Stimulated activated CD4-positive, alpha-beta T cell treated with anti-CD3 and anti-CD28 coated beads, Interleukin-2, amount 100 ng/mL, for 48 hours (primary cell): Measurements from ENCODE around the gene TMEM170A.

Experiments
- DNase-seq, 2 donors: peaks; one replicate each; pipeline ENCODE4 v3.0.0-alpha.2; 2020

The TMEM170A gene

DNA sequence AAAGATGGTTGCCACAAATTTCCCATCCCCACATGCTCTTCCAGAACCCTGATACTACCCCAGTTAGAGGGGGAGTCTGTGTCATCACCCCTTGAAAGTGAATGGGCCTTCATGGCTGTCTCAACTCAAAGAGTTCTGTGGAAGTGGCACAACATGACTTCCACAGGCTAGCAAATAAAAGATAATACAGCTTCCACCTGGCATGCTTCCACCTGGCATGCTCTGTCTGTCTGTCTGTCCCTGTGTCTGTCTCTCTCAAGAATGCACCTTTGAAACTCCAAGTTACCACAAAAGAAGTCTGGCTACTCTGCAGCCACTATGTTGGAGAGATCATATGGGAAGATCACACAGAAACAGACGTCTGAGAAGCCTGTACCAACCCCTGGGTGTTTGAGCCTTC, 66.2 kb downstream of the TMEM170A start:
- DNase-seq: no peak

GRCh38 chr16:75394941-75395340, 69.5 kb downstream of the TMEM170A start:
- DNase-seq: no peak
